ENCODE measurements around the gene PDPN. TPM values are rescaled to one million over a fixed set of nuclear protein-coding genes. Genes with fewer than 3 reads are reported as not detected.

Gene PDPN
- total RNA-seq, 1 donor from 2014 or later = 1.0 TPM

GRCh38 chr1:13664451-13664850 is 80.8 kb downstream of the PDPN start:
- DNase-seq (ENCODE audit: low spot score) = no peak

DNA sequence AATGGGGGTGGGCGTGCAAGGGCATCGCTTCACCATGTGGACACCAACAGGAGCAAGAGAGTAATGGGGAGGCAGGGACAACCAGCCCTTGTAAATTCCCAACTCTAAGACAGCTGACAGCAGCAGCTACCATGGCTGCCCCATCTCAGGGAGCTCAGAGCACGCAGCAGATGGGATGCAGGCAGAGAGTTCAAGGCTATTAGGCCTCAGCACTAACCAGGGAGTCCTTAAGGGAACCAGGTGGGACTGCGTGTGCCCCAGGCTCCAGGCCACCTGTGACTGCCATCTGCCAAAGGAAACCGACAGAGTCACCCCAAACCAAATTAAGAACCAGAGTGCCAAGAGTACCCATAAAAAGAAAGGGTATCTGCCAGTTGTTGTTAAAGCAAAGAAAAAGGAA is 82.7 kb downstream of the PDPN start:
- Mint-ChIP-seq H3K27ac (ENCODE audit: unreplicated experiment) (no peak overlapping the region), H3K27me3 (ENCODE audit: low read depth) (no peaks in the 10 kb centered on the region), H3K9me3 (ENCODE audit: low read depth) (no peaks in the 10 kb centered on the region), H3K4me1 (ENCODE audit: low read depth) (peaks cover 6% of the 10 kb centered on the region), H3K36me3 (ENCODE audit: low read depth) (no peaks in the 10 kb centered on the region), H3K4me3 (ENCODE audit: unreplicated experiment) (no peak overlapping the region)
- DNase-seq (ENCODE audit: low spot score) = no peak
- TF ChIP-seq, protein P1, sequence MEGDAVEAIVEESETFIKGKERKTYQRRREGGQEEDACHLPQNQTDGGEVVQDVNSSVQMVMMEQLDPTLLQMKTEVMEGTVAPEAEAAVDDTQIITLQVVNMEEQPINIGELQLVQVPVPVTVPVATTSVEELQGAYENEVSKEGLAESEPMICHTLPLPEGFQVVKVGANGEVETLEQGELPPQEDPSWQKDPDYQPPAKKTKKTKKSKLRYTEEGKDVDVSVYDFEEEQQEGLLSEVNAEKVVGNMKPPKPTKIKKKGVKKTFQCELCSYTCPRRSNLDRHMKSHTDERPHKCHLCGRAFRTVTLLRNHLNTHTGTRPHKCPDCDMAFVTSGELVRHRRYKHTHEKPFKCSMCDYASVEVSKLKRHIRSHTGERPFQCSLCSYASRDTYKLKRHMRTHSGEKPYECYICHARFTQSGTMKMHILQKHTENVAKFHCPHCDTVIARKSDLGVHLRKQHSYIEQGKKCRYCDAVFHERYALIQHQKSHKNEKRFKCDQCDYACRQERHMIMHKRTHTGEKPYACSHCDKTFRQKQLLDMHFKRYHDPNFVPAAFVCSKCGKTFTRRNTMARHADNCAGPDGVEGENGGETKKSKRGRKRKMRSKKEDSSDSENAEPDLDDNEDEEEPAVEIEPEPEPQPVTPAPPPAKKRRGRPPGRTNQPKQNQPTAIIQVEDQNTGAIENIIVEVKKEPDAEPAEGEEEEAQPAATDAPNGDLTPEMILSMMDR (IDR thresholded peaks at IDR 0.05) = no peak

More at GRCh38 chr1:13664451-13664850, 80.8 kb downstream of the PDPN start:
- no peak overlapping the region for H3K4me3 Mint-ChIP-seq (ENCODE audit: unreplicated experiment)
- H3K4me1 Mint-ChIP-seq (ENCODE audit: low read depth) = peaks cover 6% of the 10 kb centered on the region
- peaks cover under 1% of the 10 kb centered on the region for H3K36me3 Mint-ChIP-seq (ENCODE audit: low read depth)
- TF ChIP-seq, protein P1 (IDR thresholded peaks at IDR 0.05) = no peak
- H3K27ac Mint-ChIP-seq (ENCODE audit: unreplicated experiment) = no peak overlapping the region
- no peaks in the 10 kb centered on the region for H3K27me3 Mint-ChIP-seq (ENCODE audit: low read depth)
- peaks cover under 1% of the 10 kb centered on the region for H3K9me3 Mint-ChIP-seq (ENCODE audit: low read depth)

Other genes starting within 250 kb of the PDPN start
- not detected in 3 replicates for gene PRAMEF14, start 236.7 kb upstream of the PDPN start, total RNA-seq
- not detected in 3 replicates for gene PRAMEF19, start 211.9 kb upstream of the PDPN start, total RNA-seq
- gene PRAMEF17, start 194.2 kb upstream of the PDPN start, total RNA-seq = not detected in 3 replicates
- gene PRAMEF20, start 173.4 kb upstream of the PDPN start, total RNA-seq = not detected in 3 replicates
- not detected in 3 replicates for gene LRRC38, start 69.8 kb upstream of the PDPN start, total RNA-seq
- gene PRDM2, start 116.4 kb downstream of the PDPN start, total RNA-seq = 35.6 to 46.8 TPM (median 36.8 TPM) in 3 replicates

Data from chondrocyte (in vitro differentiated cells).